EL (cell line): Measurements from ENCODE around the gene FXYD4.

Source experiments
- DNase-seq: peaks from one replicate; pipeline ENCODE4 v3.0.0-alpha.2; 2016

Gene FXYD4

DNA sequence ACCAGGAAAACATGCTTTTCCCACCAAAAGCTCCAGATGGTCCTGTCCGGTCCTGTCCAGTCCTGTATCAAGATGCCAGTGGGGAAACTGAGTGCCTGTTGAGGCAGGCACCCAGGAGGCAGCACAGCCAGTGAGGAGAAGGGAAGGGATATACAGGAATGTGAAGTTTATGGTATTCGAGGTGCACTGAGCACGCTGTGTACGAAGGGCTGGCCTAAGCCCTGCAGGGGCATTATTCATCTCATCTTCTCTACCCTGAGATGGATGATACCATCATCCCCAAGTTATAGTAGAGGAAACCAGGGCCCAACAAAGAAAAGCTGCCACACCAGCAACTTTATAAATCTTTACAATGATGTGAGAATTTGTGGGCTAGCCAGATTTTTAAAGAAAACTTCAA, 23.4 kb upstream of the FXYD4 start:
- DNase-seq, result no peak

DNA sequence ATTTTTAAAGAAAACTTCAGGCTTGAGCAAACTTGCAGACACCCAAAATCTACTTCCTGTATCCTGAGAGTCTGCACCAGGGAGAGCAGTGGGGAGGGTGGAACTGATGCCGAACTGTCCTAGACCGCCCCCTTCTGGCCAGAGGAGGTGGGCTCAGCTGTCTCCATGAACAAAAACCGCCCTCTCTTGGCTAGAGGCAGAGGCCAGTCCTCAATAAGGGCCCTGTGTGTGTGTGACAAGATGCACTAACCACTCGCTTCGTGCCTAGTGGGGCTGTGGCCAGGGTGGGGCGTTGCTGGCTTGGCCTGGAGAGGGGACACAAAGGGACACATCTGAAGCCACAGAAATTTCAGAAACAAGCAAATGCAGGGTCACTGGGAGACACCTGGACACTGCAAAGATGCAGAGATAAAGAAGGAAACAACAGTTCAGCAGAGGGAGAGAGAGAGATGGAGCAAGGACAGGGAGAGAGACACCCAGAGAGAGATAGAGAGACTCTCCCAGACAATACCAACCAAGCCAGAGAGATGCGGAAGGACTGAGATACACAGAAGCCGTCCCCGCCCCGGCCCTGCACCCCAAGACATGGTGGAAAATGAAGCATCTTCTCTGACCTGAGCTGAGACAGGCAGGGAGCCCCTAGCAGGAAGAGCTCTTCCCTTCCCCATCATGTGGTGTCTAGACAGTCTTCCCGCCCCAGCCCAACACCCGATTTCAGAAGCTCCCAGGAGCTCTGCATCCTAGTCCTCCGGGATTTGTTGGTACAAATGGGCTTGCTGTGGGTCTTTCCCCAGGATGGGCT, 22.7 kb upstream of the FXYD4 start:
- DNase-seq, result peak; percentile 81

DNA sequence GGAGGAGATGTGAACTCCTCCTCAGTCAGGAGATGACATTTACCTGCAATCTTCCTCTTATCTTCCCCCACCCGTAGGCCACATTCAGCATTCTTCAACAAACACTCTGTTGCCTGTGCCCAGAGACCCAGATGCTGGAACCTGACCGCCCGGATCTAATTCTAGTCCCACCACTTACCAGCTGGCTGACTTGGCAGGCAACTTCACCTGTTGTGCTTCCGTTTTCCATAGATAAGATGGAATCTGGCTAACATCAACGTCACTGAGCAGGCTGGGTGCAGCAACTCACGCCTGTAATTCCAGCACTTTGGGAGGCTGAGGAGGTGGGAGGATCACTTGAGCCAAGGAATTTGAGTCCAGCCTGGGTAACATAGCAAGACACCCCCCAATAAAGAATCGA, 21.3 kb upstream of the FXYD4 start:
- no peak for DNase-seq

DNA sequence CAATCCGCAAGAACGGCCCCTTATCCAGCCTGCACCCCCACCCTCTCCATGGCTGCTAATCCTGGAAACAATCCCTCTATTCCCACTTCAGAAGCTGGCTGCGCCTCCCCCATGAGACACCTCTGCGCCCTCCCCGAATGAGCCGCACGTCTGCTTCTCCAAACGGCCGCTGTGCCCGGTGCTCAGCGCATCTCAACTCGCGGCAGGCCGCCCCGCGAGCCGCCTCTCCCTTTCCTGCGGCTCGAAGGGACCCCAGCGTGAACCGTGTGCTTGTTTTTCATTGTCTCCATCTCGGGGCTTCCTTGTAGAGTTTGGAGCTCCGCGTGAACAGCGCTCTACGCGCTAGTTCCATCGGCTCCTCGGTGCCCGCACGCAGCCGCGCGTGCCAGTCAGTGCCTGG, 20.8 kb upstream of the FXYD4 start:
- no peak for DNase-seq

DNA sequence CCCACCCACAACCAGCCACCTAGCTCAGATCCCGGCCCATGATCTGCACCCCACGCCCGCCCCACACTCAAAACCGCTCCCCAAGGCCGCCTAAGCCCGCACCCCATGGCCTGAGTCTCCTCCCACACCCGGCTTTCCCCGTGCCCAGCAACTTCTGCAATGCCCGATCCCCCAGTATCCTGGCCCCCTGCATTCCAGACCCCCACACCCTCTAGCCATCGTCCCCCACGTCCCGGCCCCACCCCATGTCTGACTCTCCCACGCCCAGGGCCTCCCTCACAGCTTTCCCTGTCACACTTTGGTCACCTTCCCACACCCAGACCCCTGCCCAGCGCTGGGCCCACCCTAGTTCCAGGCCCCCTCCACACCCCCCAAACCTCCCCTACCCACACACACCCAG, 20.1 kb upstream of the FXYD4 start:
- DNase-seq, result no peak

DNA sequence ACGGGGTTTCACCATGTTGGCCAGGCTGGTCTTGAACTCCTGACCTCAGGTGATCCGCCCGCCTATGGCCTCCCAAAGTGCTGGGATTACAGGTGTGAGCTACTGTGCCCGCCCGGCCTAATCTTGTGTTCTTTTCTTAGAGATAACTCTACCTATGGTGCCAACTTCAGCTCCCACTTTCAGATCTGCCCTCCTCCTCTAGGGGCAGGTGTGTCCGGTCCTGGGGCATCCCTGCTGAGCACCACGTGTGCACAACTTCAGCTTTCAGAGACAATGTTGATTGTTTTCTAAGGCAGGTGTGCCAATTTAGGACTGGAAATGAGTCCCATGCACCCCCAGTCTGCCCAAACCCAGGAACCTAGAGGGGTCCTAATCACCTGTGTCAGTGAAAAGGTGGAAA, 18.5 kb upstream of the FXYD4 start:
- no peak for DNase-seq

DNA sequence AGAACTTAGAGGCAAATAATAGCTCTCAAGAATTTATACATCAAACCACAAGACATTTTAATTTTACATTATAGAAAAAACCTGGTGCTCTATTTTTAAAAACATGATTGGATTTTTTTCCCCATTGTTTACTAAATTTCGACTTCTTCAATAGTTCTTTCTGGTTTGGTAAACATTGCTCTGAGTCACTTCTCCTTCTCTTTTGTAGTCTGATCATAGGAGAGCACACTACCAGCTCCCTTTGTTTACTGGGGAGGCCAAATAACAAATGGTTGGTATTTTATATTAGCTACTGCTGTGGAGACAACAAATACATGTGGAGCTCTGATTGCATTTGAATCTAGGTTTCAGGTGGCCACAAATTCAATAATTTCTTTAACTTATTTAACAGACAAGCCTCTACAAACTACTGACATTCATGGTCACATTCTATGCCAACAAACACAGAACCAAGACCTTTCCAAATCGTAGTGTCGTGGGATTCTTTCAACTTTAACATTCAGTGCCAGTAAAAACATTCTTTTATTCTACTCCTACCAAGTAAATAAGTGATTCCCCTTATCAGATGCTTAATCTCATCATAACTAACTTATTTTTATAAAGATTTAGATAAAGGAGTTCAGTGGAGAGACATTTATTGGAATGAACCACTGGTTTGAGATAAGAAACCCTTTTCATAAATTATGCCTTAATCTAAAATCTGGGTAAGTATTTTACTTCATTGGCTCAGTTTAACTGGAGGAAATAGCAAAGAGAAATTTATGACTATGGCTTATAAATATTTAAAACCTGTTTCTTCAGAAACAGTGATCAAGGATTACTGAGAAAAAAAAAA, 17.7 kb upstream of the FXYD4 start:
- DNase-seq, result no peak

DNA sequence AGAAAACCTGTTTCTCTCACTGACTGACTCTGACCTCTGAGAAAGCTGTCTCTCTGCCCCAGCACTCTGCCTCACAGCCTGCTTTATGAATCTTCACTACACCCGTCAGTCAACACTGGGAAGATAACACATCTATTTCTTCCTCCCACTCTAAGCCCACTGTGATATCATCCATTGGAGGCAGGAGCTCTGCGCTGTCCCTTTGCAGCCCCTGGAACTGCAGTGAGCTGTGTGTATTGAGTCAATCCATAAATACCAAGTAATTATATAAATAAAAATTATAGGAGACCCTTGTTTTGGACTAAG, 17.2 kb upstream of the FXYD4 start:
- no peak for DNase-seq

DNA sequence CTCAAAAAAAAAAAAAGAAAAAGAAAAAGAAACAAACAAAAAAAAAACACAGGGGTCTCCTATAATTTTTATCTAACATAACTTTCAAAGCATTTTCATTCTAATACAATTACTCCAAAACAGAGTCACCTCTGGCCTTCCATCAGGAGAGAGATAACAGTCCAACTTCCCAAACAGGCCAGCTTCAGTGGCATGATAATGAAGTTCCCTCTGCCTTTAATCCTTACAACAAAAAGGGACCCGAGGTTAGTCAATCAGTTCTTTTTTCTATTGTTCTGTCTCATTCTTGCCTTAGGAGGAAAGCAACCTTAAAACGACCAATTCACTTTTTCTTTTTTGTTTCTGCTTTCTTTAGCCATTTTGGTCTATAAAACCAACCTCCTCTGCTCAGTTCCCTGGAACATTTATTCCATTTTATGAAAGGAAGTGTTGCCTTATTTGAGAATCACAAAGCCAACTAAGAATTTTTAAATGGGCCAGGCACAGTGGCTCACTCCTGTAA, 16.5 kb upstream of the FXYD4 start:
- DNase-seq, result no peak

DNA sequence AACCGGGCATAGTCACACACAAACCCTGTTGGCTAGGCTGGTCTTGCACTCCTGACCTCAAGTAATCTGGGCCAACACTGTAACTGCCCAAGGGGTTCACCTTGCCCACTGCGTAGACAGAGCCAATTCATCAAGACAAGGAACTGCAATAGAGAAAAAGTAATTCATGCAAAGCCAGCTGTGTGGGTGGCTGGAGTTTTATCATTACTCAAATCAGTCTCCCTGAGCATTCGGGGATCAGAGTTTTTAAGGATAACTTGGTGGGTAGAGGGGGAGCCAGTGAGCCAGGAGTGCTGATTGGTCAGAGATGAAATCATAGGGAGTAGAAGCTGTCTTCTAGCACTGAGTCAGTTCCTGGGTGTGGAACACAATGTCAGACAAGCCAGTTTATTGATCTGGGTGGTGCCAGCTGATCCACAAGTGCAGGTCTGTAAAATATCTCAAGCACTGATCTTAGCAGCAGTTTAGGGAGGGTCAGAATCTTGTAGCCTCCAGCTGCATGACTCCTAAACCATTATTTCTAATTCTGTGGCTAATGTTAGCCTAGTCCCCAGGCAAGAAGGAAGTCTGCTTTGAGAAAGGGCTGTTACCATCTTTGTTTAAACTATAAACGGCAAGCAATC, 15.6 kb upstream of the FXYD4 start:
- DNase-seq, result peak; percentile 79

DNA sequence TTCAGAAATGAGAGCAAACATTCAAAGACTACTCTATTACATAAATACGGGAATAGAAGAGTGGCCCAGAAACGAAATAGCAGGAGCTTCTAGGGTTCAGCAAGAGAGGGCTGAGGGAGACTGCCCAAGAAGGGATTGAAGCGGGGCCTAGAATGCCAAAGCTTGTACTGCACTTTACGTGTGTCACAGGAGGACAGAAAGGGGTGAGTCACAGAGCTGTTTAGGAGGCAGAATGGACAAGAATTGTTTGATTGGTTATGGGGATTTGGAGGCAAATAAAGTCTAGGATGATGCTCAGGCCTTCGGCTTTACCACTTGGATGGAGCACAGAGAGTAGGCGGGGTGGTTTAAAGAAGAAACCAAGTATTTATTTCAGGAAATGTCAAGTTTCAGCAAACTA, 11.3 kb upstream of the FXYD4 start:
- no peak for DNase-seq

DNA sequence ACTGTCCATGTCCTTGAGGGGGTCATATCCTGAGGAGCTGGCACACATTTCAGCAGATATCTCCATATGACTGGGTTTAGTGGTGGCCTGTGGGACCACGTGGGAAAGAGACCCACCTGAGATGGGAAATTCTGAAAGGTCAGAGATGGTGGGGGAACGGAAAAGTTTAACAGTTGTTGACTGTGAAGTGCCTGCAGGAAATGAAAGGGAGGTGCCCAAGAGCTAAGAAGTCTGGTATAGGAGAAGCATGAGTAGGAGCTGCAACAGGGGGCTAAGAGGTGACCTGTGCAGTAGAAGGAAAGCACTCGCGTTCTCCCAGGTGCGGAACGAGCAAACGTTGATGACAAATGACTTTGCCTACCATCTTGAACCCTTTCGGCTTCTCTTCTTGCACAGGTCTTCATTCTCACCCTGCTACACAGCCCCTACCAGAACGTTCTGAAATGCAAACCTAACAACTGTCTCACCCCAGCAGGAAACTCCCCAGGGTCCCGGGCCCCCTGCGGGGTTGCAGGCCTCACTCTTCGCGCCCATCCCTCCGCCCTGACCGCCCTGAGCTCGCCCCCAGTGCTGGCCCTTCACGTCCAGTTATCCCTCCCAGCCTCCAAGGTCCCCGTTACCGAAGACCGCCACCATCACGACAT, 9.8 kb upstream of the FXYD4 start:
- no peak for DNase-seq

DNA sequence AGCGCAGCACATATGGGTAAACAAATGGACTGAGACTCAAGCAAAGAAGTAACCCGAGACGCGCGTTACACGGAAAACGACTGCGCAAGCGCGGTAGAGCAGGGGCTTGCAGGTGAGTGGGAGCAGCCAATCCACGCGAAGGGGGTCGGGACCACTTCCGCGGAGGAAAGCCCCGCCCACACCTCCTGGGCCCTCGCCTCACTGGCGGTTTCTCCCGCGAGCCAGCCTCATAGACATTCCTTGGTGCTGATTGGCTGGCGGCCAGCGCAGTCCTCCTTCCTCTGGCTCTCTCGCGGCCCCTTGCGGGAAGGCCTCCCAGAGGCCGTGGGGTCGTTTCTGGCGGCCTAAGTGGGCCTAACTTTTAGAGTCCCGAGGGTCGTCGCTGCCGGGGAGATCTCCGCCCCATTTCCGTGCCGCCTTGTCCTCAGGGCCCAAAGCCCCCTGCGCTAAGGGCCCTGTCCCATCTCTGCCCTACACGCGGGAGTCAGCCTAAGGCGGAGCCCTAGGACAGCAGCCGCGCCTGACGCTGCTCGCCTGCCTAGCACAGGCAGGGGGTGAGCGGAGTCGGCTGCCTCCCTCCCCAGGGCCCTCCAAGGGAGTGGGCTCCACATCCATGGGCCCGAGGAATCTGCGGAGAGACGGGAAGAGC, 9.1 kb upstream of the FXYD4 start:
- peak; percentile 86 for DNase-seq

DNA sequence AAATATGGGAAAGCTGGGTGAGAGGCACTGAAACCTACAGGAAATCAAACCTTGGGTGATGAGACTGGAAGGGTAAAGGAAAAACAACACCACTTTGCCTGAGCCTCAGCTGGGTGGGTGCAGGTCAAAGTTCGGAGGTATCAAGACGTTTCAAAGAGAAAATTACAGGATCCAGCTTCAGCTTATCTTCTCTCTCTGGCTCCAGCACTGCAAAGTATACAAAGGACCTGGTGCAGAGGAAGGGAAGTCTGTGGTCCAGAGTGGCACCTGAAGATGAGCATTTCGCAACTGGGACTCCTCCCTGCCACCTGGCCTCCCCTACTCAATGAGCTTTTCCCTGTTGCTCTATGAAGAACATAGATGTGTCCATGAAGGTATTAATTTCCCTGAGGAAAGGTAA, 6.4 kb upstream of the FXYD4 start:
- no peak for DNase-seq

DNA sequence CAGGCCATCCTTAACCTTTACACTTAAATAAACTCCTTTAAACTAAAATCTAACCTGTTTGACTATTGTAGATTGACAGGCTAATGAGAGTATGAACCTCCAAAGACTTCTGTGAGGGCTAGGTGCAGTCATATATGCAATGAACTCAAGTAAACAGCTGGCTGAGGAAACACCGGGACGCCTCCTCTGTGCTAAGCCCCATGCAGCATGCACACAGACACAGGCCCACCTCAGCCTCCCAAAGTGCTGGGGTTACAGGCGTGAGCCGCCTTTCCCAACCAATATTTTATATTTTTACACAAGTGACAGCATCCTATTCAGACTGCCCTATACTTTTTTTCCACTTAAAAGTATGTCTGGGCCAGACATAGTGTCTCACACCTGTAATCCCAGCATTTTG, 1.5 kb upstream of the FXYD4 start:
- no peak for DNase-seq

DNA sequence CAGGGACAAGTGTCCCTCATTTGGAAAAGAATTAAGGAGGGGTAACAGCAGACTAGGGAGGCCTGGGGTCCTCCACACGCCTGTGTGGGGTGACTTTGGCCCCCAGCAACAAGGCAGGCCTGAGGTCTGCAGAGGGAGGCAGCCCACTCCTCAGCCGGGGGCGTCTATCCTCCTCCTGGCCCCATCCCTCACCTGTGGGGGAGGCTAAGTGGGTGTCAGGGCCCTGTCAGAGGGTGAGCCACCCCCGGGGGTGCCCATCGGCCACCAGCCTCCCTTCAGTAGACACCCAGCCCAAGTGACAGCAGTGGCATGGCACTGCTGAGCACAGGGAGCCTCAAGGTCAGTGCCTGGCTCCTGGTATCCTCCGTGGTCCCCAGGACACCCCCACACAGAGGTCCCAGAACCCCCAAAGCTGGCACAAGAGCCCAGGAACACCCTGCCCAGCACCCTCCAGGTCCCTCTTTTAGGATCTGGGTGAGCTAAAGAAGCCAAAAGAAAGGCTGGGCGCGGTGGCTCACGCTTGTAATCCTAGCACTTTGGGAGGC, 693 bp upstream of the FXYD4 start:
- no peak for DNase-seq

DNA sequence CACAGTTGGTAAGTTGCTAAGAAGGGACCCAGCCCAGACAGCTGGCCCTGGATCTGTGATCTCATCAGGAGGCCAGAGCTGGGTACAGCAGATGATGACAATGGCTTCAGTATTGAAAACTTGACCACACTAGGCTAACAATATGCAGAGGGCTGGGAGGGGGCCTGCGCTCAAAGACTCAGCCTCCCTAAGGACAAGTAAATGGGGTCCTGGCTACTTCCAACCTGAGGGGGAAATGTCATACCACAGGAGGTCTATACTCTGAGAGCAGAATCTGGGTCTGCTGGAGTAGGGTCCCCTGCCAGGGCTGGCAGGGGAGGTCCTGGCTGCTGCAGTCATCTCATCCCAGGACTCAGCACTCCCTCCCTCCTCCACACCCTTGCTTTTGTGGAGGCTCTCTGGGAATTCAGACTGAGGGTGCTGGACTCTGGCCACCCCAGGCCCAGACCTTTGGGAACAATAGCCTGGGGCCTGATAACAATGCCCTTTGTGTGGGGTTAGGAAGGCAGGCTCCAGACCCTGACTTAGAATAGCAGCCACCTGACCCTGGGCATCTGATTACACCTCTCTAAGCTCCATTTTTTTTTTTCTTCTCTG, 1.4 kb downstream of the FXYD4 start:
- DNase-seq, result no peak

DNA sequence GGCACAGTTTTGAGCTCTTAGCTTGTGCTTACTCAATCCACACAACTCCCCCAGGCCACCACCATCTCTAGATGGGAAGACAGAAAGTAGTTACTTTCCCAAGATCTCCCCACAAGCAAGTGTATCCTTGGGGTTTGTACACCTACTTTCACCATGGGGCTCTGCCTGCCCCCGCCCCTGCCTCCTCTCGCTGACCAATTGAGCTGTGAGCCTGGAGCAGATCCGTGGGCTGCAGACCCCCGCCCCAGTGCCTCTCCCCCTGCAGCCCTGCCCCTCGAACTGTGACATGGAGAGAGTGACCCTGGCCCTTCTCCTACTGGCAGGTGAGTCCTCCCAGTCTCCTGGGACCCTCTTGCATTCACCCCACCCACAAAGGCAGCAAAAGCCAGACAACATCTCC, 2.0 kb downstream of the FXYD4 start:
- DNase-seq, result no peak

DNA sequence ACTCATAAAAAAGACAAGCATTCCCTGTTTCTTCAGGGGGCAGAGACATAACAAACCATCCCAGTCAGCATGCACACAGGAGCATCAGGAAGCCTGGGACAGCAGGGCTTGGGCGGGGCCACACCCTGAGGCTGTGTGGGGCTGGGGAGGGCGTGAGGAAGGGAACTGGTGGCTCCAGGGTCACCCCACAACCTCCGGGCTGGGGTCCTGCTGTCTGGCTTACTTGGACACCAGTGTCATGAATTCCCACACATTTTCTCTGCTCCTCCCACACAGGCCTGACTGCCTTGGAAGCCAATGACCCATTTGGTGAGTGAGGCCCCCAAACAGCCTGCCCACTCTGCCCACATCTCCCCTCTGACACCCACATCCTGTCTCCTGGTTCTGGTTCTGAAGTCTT, 2.8 kb downstream of the FXYD4 start:
- DNase-seq, result no peak

DNA sequence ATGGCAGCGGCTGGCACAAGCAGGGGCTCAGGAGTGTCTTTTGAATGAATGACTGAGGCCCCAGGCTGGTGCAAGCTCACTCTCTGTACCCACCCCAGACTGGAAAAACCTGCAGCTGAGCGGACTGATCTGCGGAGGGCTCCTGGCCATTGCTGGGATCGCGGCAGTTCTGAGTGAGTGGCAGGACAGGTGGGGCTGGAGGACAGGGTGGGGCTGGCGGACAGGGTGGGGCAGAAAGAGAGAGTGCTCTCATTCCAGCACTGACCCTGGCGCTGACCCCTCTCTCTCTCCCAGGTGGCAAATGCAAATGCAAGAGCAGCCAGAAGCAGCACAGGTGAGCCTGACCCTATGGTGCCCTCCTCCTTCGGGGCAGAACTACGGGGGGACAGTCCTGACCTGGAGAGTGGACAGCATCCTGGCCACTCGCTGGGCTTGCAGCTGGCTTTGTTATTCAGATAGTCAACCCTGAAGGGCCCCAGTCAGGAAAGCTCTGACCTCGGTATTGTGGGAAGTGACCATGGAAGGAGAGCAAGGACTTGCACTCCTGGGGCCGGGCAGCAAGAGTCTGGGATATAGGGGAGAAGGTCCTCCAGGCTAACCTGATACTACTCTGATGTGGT, 4.1 kb downstream of the FXYD4 start:
- no peak for DNase-seq

DNA sequence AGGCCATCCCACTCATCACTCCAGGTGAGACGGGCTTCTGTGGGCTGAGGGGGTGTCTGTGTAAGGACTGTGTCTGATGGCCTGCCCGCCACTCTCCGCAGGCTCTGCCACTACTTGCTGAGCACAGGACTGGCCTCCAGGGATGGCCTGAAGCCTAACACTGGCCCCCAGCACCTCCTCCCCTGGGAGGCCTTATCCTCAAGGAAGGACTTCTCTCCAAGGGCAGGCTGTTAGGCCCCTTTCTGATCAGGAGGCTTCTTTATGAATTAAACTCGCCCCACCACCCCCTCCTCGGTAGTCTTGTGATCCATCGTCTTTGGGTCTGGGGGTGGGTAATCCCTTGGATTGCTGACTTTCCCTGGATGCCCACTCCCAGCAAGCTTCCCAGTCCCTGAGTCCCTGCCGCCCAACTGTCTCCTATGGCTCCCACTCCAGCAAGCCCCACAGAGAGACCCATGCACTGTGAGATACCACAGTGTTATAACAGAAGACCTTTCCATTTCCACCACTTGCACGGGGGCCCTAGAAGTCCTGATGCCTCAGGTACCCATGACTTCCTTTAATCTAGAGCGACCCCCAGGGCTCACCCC, 4.7 kb downstream of the FXYD4 start:
- DNase-seq, result no peak
